ENCODE measurements around the gene PSMD5.

PSMD5 gene

DNA sequence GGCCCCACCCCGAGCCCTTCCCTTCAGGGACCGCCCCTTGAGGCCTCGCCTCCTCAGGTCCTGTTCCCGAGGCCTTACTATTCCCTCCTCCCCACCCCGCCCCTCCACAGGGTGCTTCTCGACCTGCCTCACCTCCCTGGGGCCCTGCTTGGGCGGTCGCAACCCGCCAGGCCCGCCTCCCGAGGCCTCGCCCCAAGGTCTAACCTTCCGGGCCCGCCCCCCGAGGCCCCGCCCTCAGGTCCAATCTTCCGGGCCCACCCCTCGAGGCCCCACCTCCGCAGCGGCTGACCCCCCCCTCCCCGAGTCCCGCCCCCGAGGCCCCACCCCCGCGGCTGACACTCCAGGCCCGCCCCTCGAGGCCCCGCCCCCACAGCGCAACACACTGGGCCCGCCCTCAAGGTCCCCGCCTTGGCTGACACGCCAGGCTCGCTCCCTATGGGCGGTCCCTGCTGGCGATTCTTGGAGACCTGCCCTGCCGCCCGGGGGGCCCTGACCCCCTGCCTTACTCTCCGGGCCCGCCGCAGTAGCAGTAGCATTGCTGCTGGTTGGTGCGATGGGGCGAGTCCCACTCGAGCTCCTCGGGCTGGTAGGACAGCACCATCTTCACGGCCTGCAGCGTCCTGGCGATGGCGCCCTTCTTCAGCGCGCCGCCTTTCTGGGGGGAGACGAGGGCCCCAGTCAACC is 26.1 kb upstream of the PSMD5 start:
- Mint-ChIP-seq H3K4me1 (peaks cover 49% of the 10 kb centered on the region), H3K9me3 (no peaks in the 10 kb centered on the region), H3K4me3 (peak overlapping the region; percentile 85), H3K36me3 (ENCODE audit: low read depth) (peaks cover 67% of the 10 kb centered on the region), H3K27ac (peak overlapping the region; percentile 92), H3K27me3 (no peaks in the 10 kb centered on the region)
- ATAC-seq (peak; percentile 94), DNase-seq (peak; percentile 97)

DNA sequence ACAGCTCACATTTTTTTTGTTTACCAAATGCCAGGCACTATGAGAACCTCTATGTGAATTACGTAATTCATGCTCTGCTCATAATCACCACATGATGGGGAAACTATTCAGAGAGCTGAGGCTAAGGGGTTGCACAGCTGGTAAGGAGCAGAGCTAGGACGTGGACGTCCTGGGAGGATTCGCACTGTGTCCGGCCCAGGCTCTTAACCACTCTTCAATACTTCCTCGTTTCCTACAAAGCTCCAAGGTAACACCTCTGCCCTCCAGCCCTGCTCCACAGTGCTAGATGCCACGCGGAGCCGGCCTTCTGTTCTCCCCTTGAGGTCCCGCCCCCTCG is 25.6 kb upstream of the PSMD5 start:
- Mint-ChIP-seq H3K36me3 (ENCODE audit: low read depth) (peaks cover 64% of the 10 kb centered on the region), H3K27me3 (no peaks in the 10 kb centered on the region), H3K9me3 (no peaks in the 10 kb centered on the region), H3K27ac (peak overlapping the region; percentile 83), H3K4me1 (peaks cover 44% of the 10 kb centered on the region), H3K4me3 (peak overlapping the region; percentile 73)
- ATAC-seq (no peak), DNase-seq (no peak)

DNA sequence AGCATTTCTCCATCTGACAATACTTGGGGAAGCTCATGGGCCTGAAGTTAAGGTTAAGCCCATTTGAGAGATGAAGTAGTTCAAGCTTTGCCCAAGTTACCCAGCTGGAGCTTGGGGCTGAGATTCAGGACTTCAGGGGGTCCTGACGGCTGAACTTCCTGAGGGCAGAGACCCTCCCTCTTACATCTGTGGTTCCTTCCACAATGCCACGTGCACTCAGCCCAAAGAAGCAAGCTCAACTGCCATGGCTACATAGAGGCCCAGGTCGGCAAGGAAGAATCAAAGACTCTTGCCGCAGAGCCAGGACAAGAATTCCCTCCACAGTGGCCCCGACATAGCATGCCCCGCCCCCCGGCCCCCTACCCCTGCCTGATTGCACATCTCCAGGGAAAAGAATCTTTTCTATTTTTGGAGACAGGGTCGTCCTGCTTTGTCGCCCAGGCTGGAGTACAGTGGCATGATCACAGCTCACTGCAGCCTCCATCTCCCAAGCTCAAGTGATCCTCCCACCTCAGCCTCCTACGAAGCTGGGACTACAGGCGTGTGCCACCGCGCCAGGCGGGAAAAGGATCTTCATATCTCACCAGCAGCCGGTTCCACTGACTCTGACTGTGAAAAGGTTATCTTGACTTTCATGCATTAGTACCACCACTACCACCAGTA is 25.1 kb upstream of the PSMD5 start:
- Mint-ChIP-seq H3K36me3 (ENCODE audit: low read depth) (peaks cover 61% of the 10 kb centered on the region), H3K27ac (peak overlapping the region; percentile 83), H3K27me3 (no peaks in the 10 kb centered on the region), H3K9me3 (no peaks in the 10 kb centered on the region), H3K4me3 (peak overlapping the region; percentile 73), H3K4me1 (peaks cover 39% of the 10 kb centered on the region)
- DNase-seq, result no peak
- no peak for ATAC-seq

- no peak for DNase-seq
- H3K36me3 Mint-ChIP-seq (ENCODE audit: low read depth), result peaks cover 52% of the 10 kb centered on the region
- ATAC-seq, result no peak
- no peaks in the 10 kb centered on the region for H3K9me3 Mint-ChIP-seq
- H3K4me1 Mint-ChIP-seq, result peaks cover 32% of the 10 kb centered on the region
- no peaks in the 10 kb centered on the region for H3K27me3 Mint-ChIP-seq
- H3K4me3 Mint-ChIP-seq, result no peak overlapping the region
- H3K27ac Mint-ChIP-seq, result no peak overlapping the region
Observed at GRCh38 chr9:120866651-120867050, 23.9 kb upstream of the PSMD5 start.

DNA sequence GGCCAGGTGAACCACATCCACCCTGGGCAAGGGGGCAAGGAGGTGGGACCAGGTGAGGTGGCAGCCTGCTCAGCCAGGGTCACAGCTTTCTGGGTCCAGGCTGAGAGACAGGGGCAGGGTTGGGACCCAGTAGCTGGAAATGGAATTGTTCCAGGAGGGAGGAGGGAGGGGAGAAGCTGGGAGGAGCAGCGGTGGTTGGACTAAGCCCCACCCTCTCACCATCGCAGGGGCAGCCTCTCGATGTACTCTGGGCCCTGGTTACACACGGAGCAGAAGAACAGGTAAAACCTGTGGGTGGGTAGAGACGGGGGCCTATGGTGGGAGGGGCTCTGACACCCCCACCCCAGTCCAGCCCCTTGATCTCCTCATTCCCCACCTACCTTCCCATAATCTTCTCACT is 23.1 kb upstream of the PSMD5 start:
- Mint-ChIP-seq H3K4me3 (no peak overlapping the region), H3K27me3 (no peaks in the 10 kb centered on the region), H3K27ac (no peak overlapping the region), H3K36me3 (ENCODE audit: low read depth) (peaks cover 50% of the 10 kb centered on the region), H3K9me3 (no peaks in the 10 kb centered on the region), H3K4me1 (peaks cover 25% of the 10 kb centered on the region)
- ATAC-seq, result no peak
- DNase-seq, result no peak

GRCh38 chr9:120865176-120865575 is 22.5 kb upstream of the PSMD5 start:
- Mint-ChIP-seq H3K36me3 (ENCODE audit: low read depth) (peaks cover 54% of the 10 kb centered on the region), H3K9me3 (no peaks in the 10 kb centered on the region), H3K27ac (no peak overlapping the region), H3K27me3 (no peaks in the 10 kb centered on the region), H3K4me1 (peaks cover 21% of the 10 kb centered on the region), H3K4me3 (no peak overlapping the region)
- ATAC-seq (no peak), DNase-seq (no peak)

- Mint-ChIP-seq H3K36me3 (ENCODE audit: low read depth) (peaks cover 54% of the 10 kb centered on the region), H3K4me3 (no peak overlapping the region), H3K27me3 (no peaks in the 10 kb centered on the region), H3K27ac (no peak overlapping the region), H3K9me3 (no peaks in the 10 kb centered on the region), H3K4me1 (peaks cover 16% of the 10 kb centered on the region)
- ATAC-seq (no peak), DNase-seq (no peak)
Observed at GRCh38 chr9:120864719-120865118, 22.0 kb upstream of the PSMD5 start.

DNA sequence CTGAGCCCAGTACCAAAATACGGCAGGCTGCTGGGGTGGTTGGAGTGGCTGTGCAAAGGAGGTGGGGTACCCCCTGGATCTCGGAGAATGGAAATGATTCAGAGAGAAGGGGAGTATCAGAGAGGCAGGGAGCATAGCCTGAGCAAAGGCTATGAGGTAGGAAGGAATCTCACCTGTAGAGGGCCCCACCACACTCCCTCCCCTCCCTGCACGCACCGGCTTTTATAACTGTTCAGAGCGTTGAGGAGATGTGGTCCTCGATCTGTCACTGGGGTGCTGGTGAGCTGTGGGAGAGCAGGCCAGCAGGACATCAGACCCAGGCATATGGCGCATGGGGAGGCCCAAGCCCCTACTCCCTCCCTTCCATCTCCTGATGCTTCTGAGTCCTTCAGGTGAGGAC is 21.1 kb upstream of the PSMD5 start:
- ATAC-seq, result no peak
- Mint-ChIP-seq H3K27me3 (no peaks in the 10 kb centered on the region), H3K36me3 (ENCODE audit: low read depth) (peaks cover 50% of the 10 kb centered on the region), H3K4me1 (peaks cover 8% of the 10 kb centered on the region), H3K27ac (no peak overlapping the region), H3K4me3 (no peak overlapping the region), H3K9me3 (no peaks in the 10 kb centered on the region)
- no peak for DNase-seq

GRCh38 chr9:120862452-120862851 is 19.7 kb upstream of the PSMD5 start:
- Mint-ChIP-seq H3K4me3 (no peak overlapping the region), H3K27me3 (no peaks in the 10 kb centered on the region), H3K36me3 (ENCODE audit: low read depth) (peaks cover 50% of the 10 kb centered on the region), H3K27ac (no peak overlapping the region), H3K9me3 (no peaks in the 10 kb centered on the region), H3K4me1 (peaks cover 2% of the 10 kb centered on the region)
- DNase-seq, result no peak
- ATAC-seq, result no peak

DNA sequence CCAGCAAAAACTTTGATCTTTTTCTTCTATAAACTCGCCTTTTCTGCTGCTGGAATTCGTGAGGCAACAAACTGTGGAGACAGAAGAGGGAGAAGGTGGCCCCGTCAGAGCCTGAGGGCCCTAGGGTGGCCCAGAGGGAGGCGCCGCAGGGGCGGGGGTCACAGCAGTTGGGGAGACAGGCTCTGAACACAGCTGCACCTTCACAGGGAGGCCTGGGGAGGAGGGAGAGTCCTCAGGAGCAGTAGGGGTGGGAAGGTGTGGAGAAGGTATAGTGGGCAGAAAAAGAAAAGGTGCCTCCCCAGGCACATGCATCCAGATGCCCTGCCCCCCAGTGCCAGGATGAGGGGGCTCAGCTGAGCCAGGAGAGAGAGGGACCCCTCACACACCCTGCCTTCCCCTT is 19.2 kb upstream of the PSMD5 start:
- no peak for ATAC-seq
- H3K27me3 Mint-ChIP-seq, result no peaks in the 10 kb centered on the region
- DNase-seq, result no peak
- peaks cover 51% of the 10 kb centered on the region for H3K36me3 Mint-ChIP-seq (ENCODE audit: low read depth)
- no peaks in the 10 kb centered on the region for H3K9me3 Mint-ChIP-seq
- no peak overlapping the region for H3K4me3 Mint-ChIP-seq
- H3K27ac Mint-ChIP-seq, result no peak overlapping the region
- H3K4me1 Mint-ChIP-seq, result peaks cover 2% of the 10 kb centered on the region

DNA sequence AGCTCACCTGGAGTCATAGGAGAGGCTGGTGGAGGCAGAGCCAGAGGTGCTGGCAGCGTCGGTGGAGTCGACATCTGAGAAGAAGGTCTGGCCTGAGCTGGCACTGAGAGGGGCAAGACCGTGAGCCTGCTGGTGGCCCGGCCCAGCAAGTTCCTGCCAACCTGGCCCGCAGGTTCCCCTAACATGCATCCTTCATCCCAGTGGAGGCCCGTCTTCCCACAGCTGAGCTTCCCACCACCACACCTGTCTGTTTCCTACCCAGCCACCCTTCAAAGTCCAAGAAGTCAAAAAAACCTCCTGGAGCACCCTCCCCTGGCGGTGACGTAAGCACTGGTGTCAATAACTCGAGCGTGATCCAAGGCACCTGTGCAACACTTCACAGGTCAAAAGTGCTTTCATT is 17.4 kb upstream of the PSMD5 start:
- Mint-ChIP-seq H3K9me3 (no peaks in the 10 kb centered on the region), H3K4me3 (no peak overlapping the region), H3K27me3 (no peaks in the 10 kb centered on the region), H3K36me3 (ENCODE audit: low read depth) (peaks cover 35% of the 10 kb centered on the region), H3K27ac (peak overlapping the region; percentile 60), H3K4me1 (no peaks in the 10 kb centered on the region)
- no peak for DNase-seq
- no peak for ATAC-seq

DNA sequence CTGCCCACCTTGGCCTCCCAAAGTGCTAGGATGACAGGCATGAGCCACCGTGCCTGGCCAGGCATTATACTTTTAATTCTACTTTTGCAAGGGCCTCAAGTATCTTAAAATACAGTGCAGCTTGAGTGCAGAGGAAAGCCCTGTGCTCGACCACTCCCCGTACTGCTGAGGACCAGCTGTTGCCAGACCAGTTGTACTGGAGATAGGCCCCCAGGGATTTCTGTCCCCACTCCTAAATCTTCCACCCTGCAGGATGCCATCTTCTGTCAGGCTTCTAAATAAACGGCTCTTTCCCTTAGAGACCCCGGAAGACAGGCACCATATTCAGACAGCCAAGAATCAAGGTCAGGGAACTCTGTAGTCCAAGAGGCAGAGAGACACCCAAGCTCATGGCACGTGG is 16.6 kb upstream of the PSMD5 start:
- Mint-ChIP-seq H3K4me3 (no peak overlapping the region), H3K27me3 (no peaks in the 10 kb centered on the region), H3K36me3 (ENCODE audit: low read depth) (peaks cover 37% of the 10 kb centered on the region), H3K9me3 (no peaks in the 10 kb centered on the region), H3K27ac (no peak overlapping the region), H3K4me1 (no peaks in the 10 kb centered on the region)
- DNase-seq, result no peak
- ATAC-seq, result no peak

DNA sequence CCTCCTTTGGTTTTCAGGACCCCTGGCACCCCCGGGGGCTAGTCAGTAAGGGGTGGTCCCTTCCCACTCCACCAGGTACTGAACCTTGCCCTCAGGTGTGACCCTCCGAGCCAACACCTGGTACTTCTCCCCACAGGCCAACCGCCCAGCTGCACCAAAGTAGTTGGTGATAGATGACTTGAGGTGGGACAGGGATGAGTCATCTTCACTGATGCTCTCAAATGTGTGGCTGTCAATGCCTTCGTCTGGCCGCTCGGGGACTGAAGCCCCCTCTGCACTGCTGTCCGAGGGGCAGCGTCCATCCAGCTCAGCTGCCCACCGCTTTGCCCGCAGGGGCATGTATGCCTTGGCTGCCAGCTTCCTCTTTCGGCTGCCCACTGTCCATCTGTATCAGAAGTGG is 15.2 kb upstream of the PSMD5 start:
- no peaks in the 10 kb centered on the region for H3K4me1 Mint-ChIP-seq
- H3K36me3 Mint-ChIP-seq (ENCODE audit: low read depth), result peaks cover 33% of the 10 kb centered on the region
- no peak overlapping the region for H3K4me3 Mint-ChIP-seq
- no peaks in the 10 kb centered on the region for H3K27me3 Mint-ChIP-seq
- ATAC-seq, result no peak
- H3K27ac Mint-ChIP-seq, result no peak overlapping the region
- no peaks in the 10 kb centered on the region for H3K9me3 Mint-ChIP-seq
- DNase-seq, result no peak

- Mint-ChIP-seq H3K27ac (no peak overlapping the region), H3K36me3 (ENCODE audit: low read depth) (peaks cover 33% of the 10 kb centered on the region), H3K4me1 (no peaks in the 10 kb centered on the region), H3K27me3 (no peaks in the 10 kb centered on the region), H3K9me3 (no peaks in the 10 kb centered on the region), H3K4me3 (no peak overlapping the region)
- ATAC-seq (no peak), DNase-seq (no peak)
Observed at GRCh38 chr9:120857481-120857880, 14.8 kb upstream of the PSMD5 start.

GRCh38 chr9:120856700-120857099 is 14.0 kb upstream of the PSMD5 start:
- Mint-ChIP-seq H3K4me1 (no peaks in the 10 kb centered on the region), H3K4me3 (no peak overlapping the region), H3K9me3 (no peaks in the 10 kb centered on the region), H3K36me3 (ENCODE audit: low read depth) (peaks cover 33% of the 10 kb centered on the region), H3K27ac (no peak overlapping the region), H3K27me3 (no peaks in the 10 kb centered on the region)
- ATAC-seq (no peak), DNase-seq (no peak)
